Transverse colon (tissue), 3 donors: Measurements from ENCODE around the gene PALLD.

Experiments used
- POLR2A ChIP-seq: fragments of 450-650 bp; IDR thresholded peaks from one replicate; pipeline ENCODE4 v1.6.1; 2016; ENCODE audit warnings: antibody characterized with exemption, mild to moderate bottlenecking, moderate library complexity
- TF ChIP-seq, protein P1 (sequence below), 5 experiments: fragments of 200-600 bp in 3 of 5; fragments of 450-650 bp in 2 of 5; sonication (generic) in 3 of 5; IDR thresholded peaks; 1 replicate in 2 of 5; 2 replicates in 3 of 5; pipeline ENCODE4 v1.5.1; 2016 to 2017; ENCODE audit warnings: antibody characterized with exemption in 5 of 5, inconsistent platforms in 3 of 5, mild to moderate bottlenecking in 2 of 5, moderate library complexity in 1 of 5

DNA sequence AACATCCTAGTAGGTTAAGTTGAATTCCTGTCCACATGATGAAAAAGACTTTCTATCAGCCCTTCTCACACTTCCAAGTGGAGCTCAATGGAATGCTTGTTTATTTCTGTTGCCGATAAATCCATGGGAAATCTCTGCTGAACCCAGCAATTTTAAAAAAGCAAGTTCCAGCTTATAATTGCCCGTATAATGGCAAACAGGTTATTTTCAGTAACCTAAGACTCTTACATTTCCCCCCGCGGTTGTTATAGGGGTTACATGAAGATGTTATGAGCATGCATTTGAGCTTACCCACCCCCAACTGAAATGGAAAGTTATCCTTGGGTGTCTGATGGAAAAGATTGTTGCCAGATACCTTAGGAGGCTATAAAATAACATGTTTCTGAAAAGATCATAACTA is 136.2 kb downstream of the PALLD start:
- TF ChIP-seq, protein P1, sequence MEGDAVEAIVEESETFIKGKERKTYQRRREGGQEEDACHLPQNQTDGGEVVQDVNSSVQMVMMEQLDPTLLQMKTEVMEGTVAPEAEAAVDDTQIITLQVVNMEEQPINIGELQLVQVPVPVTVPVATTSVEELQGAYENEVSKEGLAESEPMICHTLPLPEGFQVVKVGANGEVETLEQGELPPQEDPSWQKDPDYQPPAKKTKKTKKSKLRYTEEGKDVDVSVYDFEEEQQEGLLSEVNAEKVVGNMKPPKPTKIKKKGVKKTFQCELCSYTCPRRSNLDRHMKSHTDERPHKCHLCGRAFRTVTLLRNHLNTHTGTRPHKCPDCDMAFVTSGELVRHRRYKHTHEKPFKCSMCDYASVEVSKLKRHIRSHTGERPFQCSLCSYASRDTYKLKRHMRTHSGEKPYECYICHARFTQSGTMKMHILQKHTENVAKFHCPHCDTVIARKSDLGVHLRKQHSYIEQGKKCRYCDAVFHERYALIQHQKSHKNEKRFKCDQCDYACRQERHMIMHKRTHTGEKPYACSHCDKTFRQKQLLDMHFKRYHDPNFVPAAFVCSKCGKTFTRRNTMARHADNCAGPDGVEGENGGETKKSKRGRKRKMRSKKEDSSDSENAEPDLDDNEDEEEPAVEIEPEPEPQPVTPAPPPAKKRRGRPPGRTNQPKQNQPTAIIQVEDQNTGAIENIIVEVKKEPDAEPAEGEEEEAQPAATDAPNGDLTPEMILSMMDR (IDR thresholded peaks at IDR 0.05): no peak
- TF ChIP-seq POLR2A: no peak
